Fibroblast of pulmonary artery (primary cell): Measurements from ENCODE around the gene CTRL.

Experiments used
- DNase-seq: peaks from one replicate; pipeline ENCODE4 v3.0.0-alpha.2; 2010; ENCODE audit warnings: low read depth
- H3K4me3 ChIP-seq: replicated peaks from 2 replicates; pipeline ENCODE4 v1.5.1; 2011; ENCODE audit warnings: low read depth, mild to moderate bottlenecking, control low read depth, low read length, moderate library complexity
- CTCF ChIP-seq: IDR thresholded peaks from 2 replicates; pipeline ENCODE4 v1.5.1; 2011; ENCODE audit warnings: mild to moderate bottlenecking, control low read depth, low read length, inconsistent platforms; ENCODE audit errors: missing control alignments

Gene CTRL

DNA sequence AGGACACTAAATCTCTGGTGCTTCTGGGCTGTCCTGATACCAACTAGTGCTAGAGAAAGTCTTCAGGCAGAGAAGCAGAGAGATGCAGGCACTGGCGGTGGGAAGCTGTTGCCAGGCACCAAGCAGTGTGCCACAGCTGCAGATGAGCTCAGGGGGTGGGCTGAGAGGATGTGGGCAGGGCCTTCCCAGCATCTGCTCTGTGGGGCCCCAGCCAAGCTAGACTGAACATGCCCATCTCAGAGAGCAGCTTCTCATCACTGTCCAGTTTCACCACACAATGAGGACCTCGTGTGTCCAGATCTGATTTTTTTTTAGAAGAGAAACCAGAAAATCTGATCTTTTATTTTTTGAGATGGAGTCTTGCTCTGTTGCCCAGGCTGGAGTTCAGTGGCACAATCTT, 21.5 kb downstream of the CTRL start:
- no peak for TF ChIP-seq CTCF
- H3K4me3 ChIP-seq = no peak overlapping the region
- peak; percentile 53 for DNase-seq

- no peak for TF ChIP-seq CTCF
- H3K4me3 ChIP-seq = no peak overlapping the region
- DNase-seq = no peak
Observed at GRCh38 chr16:67909056-67909742, 22.5 kb downstream of the CTRL start.

GRCh38 chr16:67907397-67908180, 24.1 kb downstream of the CTRL start:
- DNase-seq = no peak
- no peak for TF ChIP-seq CTCF
- no peak overlapping the region for H3K4me3 ChIP-seq

DNA sequence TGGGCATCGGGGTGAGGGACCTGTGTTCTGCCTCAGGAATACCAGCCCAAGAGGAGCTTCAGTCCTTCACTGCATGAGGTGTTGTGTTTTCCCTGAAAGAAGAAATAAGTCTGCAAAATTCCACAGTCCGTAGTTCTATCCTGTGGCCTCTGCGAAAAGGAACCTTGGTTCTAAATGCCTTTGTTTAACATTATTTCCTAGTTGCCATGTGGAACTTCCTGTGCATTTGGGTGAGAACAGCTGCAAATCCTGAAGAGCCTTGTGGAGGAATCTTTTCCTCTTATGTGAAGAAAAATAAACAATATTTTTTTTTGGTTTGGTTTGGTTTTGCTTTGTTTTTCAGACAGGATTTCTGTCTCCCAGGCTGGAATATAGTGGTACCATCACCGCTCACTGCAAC, 28.8 kb downstream of the CTRL start:
- no peak overlapping the region for H3K4me3 ChIP-seq
- TF ChIP-seq CTCF = no peak
- DNase-seq = no peak

DNA sequence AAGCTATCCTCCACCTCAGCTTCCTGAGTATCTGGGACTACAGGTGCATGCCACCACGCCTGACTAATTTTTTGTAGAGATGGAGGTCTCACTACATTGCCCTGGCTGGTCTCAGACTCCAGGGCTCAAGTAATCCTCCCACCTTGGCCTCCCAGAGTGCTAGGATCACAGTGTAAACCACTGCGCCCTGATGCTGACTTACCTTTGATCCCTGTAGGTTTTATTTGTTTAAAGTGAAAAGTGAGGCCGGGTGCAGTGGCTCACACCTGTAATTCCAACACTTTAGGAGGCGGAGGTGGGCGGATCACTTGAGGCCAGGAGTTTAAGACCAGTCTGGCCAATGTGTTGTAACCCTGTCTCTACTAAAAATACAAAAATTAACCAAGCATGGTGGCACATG, 29.9 kb downstream of the CTRL start:
- no peak for DNase-seq
- no peak overlapping the region for H3K4me3 ChIP-seq
- TF ChIP-seq CTCF = no peak

DNA sequence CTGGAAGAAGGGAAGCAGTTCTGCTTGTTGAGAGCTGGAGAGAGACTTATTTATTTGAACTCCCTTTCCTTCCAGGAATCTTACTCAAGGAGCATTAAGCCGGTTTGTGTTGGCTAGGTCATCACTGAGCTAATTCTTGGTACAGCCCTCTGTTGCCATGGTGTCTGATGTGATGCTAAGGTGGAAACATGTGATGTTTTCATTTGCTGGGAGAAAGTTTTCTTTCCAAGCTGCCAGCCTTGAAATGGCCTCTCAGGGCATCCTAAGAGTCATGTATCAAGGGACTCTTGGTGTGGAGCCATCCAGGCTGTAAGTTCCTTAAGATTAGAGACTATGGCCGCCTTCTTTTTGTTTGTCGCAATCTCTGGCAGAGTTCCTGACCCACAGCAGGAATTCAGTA, 34.4 kb downstream of the CTRL start:
- no peak for TF ChIP-seq CTCF
- H3K4me3 ChIP-seq = no peak overlapping the region
- DNase-seq = peak; percentile 56
